Mesothelial cell of epicardium (in vitro differentiated cells): ENCODE measurements around the gene CLEC4E. TPM values are rescaled to one million over a fixed set of nuclear protein-coding genes. Genes with fewer than 3 reads are reported as not detected.

ENCODE experiments used
- DNase-seq, 2 experiments: peaks; one replicate each; pipeline ENCODE4 v3.0.0; 2021; ENCODE audit warnings: low spot score in 2 of 2; ENCODE audit not compliant: unreplicated experiment in 2 of 2
- H3K27ac Mint-ChIP-seq: 2 replicates; pipeline ENCODE4 v1.8.0; 2021; ENCODE audit warnings: mixed read lengths
- H3K27me3 Mint-ChIP-seq: 2 replicates; pipeline ENCODE4 v1.8.0; 2021; ENCODE audit warnings: low read depth, mixed read lengths
- H3K36me3 Mint-ChIP-seq: 2 replicates; pipeline ENCODE4 v1.8.0; 2021; ENCODE audit warnings: mixed read lengths
- H3K4me1 Mint-ChIP-seq: 2 replicates; pipeline ENCODE4 v1.8.0; 2021; ENCODE audit warnings: mixed read lengths
- H3K4me3 Mint-ChIP-seq: 2 replicates; pipeline ENCODE4 v1.8.0; 2021; ENCODE audit warnings: mild to moderate bottlenecking, moderate library complexity, mixed read lengths
- H3K9me3 Mint-ChIP-seq: 2 replicates; pipeline ENCODE4 v1.8.0; 2021; ENCODE audit warnings: mixed read lengths
- CTCF ChIP-seq: fragments of 200-600 bp; sonication (generic); IDR thresholded peaks from one replicate; pipeline ENCODE4 v1.5.0; 2021; ENCODE audit warnings: antibody characterized with exemption; ENCODE audit not compliant: unreplicated experiment
- total RNA-seq: library from RNA; stranded (reverse); gene quantifications from 3 replicates; pipeline ENCODE4 v1.2.1, GENCODE V29; 2021

Gene CLEC4E
- total RNA-seq, 1 donor from 2014 or later, result not detected

- H3K9me3 Mint-ChIP-seq, result peaks cover 28% of the 10 kb centered on the region
- no peaks in the 10 kb centered on the region for H3K27me3 Mint-ChIP-seq
- H3K4me3 Mint-ChIP-seq, result no peak overlapping the region
- no peaks in the 10 kb centered on the region for H3K4me1 Mint-ChIP-seq
- no peak overlapping the region for H3K27ac Mint-ChIP-seq
- no peak for DNase-seq
- peaks cover 1% of the 10 kb centered on the region for H3K36me3 Mint-ChIP-seq
- no peak for TF ChIP-seq CTCF
Observed at GRCh38 chr12:8559676-8560075, 19.0 kb upstream of the CLEC4E start.

- H3K27ac Mint-ChIP-seq, result no peak overlapping the region
- TF ChIP-seq CTCF, result no peak
- H3K36me3 Mint-ChIP-seq, result no peaks in the 10 kb centered on the region
- H3K27me3 Mint-ChIP-seq, result no peaks in the 10 kb centered on the region
- no peak for DNase-seq
- H3K9me3 Mint-ChIP-seq, result peaks cover 16% of the 10 kb centered on the region
- H3K4me1 Mint-ChIP-seq, result no peaks in the 10 kb centered on the region
- H3K4me3 Mint-ChIP-seq, result no peak overlapping the region
Observed at GRCh38 chr12:8556531-8557097, 15.9 kb upstream of the CLEC4E start.

- no peaks in the 10 kb centered on the region for H3K4me1 Mint-ChIP-seq
- DNase-seq, result no peak
- no peaks in the 10 kb centered on the region for H3K9me3 Mint-ChIP-seq
- no peak overlapping the region for H3K27ac Mint-ChIP-seq
- H3K36me3 Mint-ChIP-seq, result no peaks in the 10 kb centered on the region
- no peak for TF ChIP-seq CTCF
- H3K27me3 Mint-ChIP-seq, result no peaks in the 10 kb centered on the region
- no peak overlapping the region for H3K4me3 Mint-ChIP-seq
Observed at GRCh38 chr12:8554451-8555195, 13.9 kb upstream of the CLEC4E start.

GRCh38 chr12:8553088-8553627, 12.5 kb upstream of the CLEC4E start:
- Mint-ChIP-seq H3K4me3 (no peak overlapping the region), H3K36me3 (no peaks in the 10 kb centered on the region), H3K4me1 (no peaks in the 10 kb centered on the region), H3K27ac (no peak overlapping the region), H3K9me3 (no peaks in the 10 kb centered on the region), H3K27me3 (no peaks in the 10 kb centered on the region)
- TF ChIP-seq CTCF, result no peak
- no peak for DNase-seq

- no peak for DNase-seq
- TF ChIP-seq CTCF, result no peak
- Mint-ChIP-seq H3K4me3 (no peak overlapping the region), H3K36me3 (no peaks in the 10 kb centered on the region), H3K9me3 (no peaks in the 10 kb centered on the region), H3K27ac (no peak overlapping the region), H3K4me1 (no peaks in the 10 kb centered on the region), H3K27me3 (no peaks in the 10 kb centered on the region)
Observed at GRCh38 chr12:8549381-8549780, 8.7 kb upstream of the CLEC4E start.
